ENCODE data around the gene TBX5. TPM values are rescaled to one million over a fixed set of nuclear protein-coding genes. Genes with fewer than 3 reads are reported as not detected.
A peak's percentile ranks its signal among the peaks of the same experiment; 100 is the strongest.
"Not testable (repeated sequence)": the region's sequence is repeated elsewhere in the genome, so short reads cannot be mapped to it uniquely, and the experiment has no call there.

Gene TBX5
- total and polyA plus RNA-seq, 9 donors = 0.11 to 4.7 (median 1.9) TPM

- H3K27me3 ChIP-seq (ENCODE audit: control insufficient read depth, insufficient read depth, low read length) = peaks cover 10% of the 10 kb centered on the region
- no peaks in the 10 kb centered on the region for H3K4me1 ChIP-seq (ENCODE audit: control insufficient read depth, insufficient read depth, low read length)
- peak; percentile 47 for DNase-seq
These were observed 21.2 kb downstream of the TBX5 start for GRCh38 chr12:114384739-114385138.

GRCh38 chr12:114381177-114381576, 24.8 kb downstream of the TBX5 start:
- Histone ChIP-seq H3K27ac (ENCODE audit: low read length) (no peak overlapping the region), H3K9me3 (replicated peaks; ENCODE audit: control insufficient read depth, low read depth, low read length) (no peaks in the 10 kb centered on the region), H3K36me3 (ENCODE audit: control insufficient read depth, insufficient read depth, low read length) (no peaks in the 10 kb centered on the region), H3K4me3 (ENCODE audit: low read length) (no peak overlapping the region), H3K4me1 (ENCODE audit: control insufficient read depth, insufficient read depth, low read length) (no peaks in the 10 kb centered on the region), H3K27me3 (ENCODE audit: control insufficient read depth, insufficient read depth, low read length) (peaks cover 14% of the 10 kb centered on the region)
- no CpG with 5 or more reads among the region's 2 CpGs for WGBS (ENCODE audit: insufficient coverage)
- DNase-seq = no peak

More at GRCh38 chr12:114384739-114385138, 21.2 kb downstream of the TBX5 start:
- no peak overlapping the region for H3K27ac ChIP-seq (ENCODE audit: low read length)
- no peaks in the 10 kb centered on the region for H3K36me3 ChIP-seq (ENCODE audit: control insufficient read depth, insufficient read depth, low read length)
- 45% methylated on average over 2 of the region's 4 CpGs for WGBS (ENCODE audit: insufficient coverage)
- no peaks in the 10 kb centered on the region for H3K9me3 ChIP-seq (replicated peaks; ENCODE audit: control insufficient read depth, low read depth, low read length)
- H3K4me3 ChIP-seq (ENCODE audit: low read length) = no peak overlapping the region

- H3K27me3 ChIP-seq (ENCODE audit: control insufficient read depth, insufficient read depth, low read length) = peaks cover 4% of the 10 kb centered on the region
- H3K9me3 ChIP-seq (replicated peaks; ENCODE audit: control insufficient read depth, low read depth, low read length) = no peaks in the 10 kb centered on the region
- DNase-seq = no peak
- H3K36me3 ChIP-seq (ENCODE audit: control insufficient read depth, insufficient read depth, low read length) = no peaks in the 10 kb centered on the region
- peaks cover 3% of the 10 kb centered on the region for H3K4me1 ChIP-seq (ENCODE audit: control insufficient read depth, insufficient read depth, low read length)
- H3K27ac ChIP-seq (ENCODE audit: low read length) = no peak overlapping the region
- no CpG with 5 or more reads among the region's 7 CpGs for WGBS (ENCODE audit: insufficient coverage)
- H3K4me3 ChIP-seq (ENCODE audit: low read length) = no peak overlapping the region
These were observed 34.2 kb downstream of the TBX5 start for GRCh38 chr12:114371733-114372132.

GRCh38 chr12:114371250-114371649, 34.7 kb downstream of the TBX5 start:
- Histone ChIP-seq H3K4me3 (ENCODE audit: low read length) (no peak overlapping the region), H3K9me3 (replicated peaks; ENCODE audit: control insufficient read depth, low read depth, low read length) (peaks cover under 1% of the 10 kb centered on the region), H3K27ac (ENCODE audit: low read length) (no peak overlapping the region), H3K4me1 (ENCODE audit: control insufficient read depth, insufficient read depth, low read length) (peaks cover 3% of the 10 kb centered on the region), H3K36me3 (ENCODE audit: control insufficient read depth, insufficient read depth, low read length) (no peaks in the 10 kb centered on the region), H3K27me3 (ENCODE audit: control insufficient read depth, insufficient read depth, low read length) (peaks cover 4% of the 10 kb centered on the region)
- no peak for DNase-seq
- 76% methylated on average over 3 of the region's 13 CpGs for WGBS (ENCODE audit: insufficient coverage)

- Histone ChIP-seq H3K4me3 (ENCODE audit: low read length) (no peak overlapping the region), H3K4me1 (ENCODE audit: control insufficient read depth, insufficient read depth, low read length) (peaks cover 3% of the 10 kb centered on the region), H3K27ac (ENCODE audit: low read length) (peak overlapping the region; percentile 78), H3K27me3 (ENCODE audit: control insufficient read depth, insufficient read depth, low read length) (peaks cover 4% of the 10 kb centered on the region), H3K9me3 (replicated peaks; ENCODE audit: control insufficient read depth, low read depth, low read length) (peaks cover 5% of the 10 kb centered on the region), H3K36me3 (ENCODE audit: control insufficient read depth, insufficient read depth, low read length) (peaks cover 4% of the 10 kb centered on the region)
- WGBS (ENCODE audit: insufficient coverage) = 33% methylated on average over 1 of the region's 8 CpGs
- DNase-seq = peak; percentile 87
These were observed 37.1 kb downstream of the TBX5 start for GRCh38 chr12:114368685-114369452.

- peaks cover 4% of the 10 kb centered on the region for H3K36me3 ChIP-seq (ENCODE audit: control insufficient read depth, insufficient read depth, low read length)
- WGBS (ENCODE audit: insufficient coverage) = 73% methylated on average over 2 of the region's 4 CpGs
- no peaks in the 10 kb centered on the region for H3K4me1 ChIP-seq (ENCODE audit: control insufficient read depth, insufficient read depth, low read length)
- peaks cover 2% of the 10 kb centered on the region for H3K27me3 ChIP-seq (ENCODE audit: control insufficient read depth, insufficient read depth, low read length)
- H3K9me3 ChIP-seq (replicated peaks; ENCODE audit: control insufficient read depth, low read depth, low read length) = peaks cover 5% of the 10 kb centered on the region
- no peak for DNase-seq
- H3K4me3 ChIP-seq (ENCODE audit: low read length) = no peak overlapping the region
- H3K27ac ChIP-seq (ENCODE audit: low read length) = no peak overlapping the region
These were observed 44.0 kb downstream of the TBX5 start for GRCh38 chr12:114361992-114362391.

- Histone ChIP-seq H3K9me3 (replicated peaks; ENCODE audit: control insufficient read depth, low read depth, low read length) (peaks cover 5% of the 10 kb centered on the region), H3K27ac (ENCODE audit: low read length) (no peak overlapping the region), H3K36me3 (ENCODE audit: control insufficient read depth, insufficient read depth, low read length) (peaks cover 4% of the 10 kb centered on the region), H3K4me1 (ENCODE audit: control insufficient read depth, insufficient read depth, low read length) (no peaks in the 10 kb centered on the region), H3K4me3 (ENCODE audit: low read length) (no peak overlapping the region), H3K27me3 (ENCODE audit: control insufficient read depth, insufficient read depth, low read length) (peaks cover 2% of the 10 kb centered on the region)
- WGBS (ENCODE audit: insufficient coverage) = 0% methylated on average over 1 of the region's 5 CpGs
- no peak for DNase-seq
These were observed 44.4 kb downstream of the TBX5 start for GRCh38 chr12:114361545-114361944.

- Histone ChIP-seq H3K4me1 (ENCODE audit: control insufficient read depth, insufficient read depth, low read length) (no peaks in the 10 kb centered on the region), H3K4me3 (ENCODE audit: low read length) (no peak overlapping the region)
- no peak for DNase-seq
These were observed 45.5 kb downstream of the TBX5 start for GRCh38 chr12:114360485-114360884.

GRCh38 chr12:114355389-114356088, 50.4 kb downstream of the TBX5 start:
- H3K27me3 ChIP-seq (ENCODE audit: control insufficient read depth, insufficient read depth, low read length) = peaks cover 2% of the 10 kb centered on the region
- no peaks in the 10 kb centered on the region for H3K4me1 ChIP-seq (ENCODE audit: control insufficient read depth, insufficient read depth, low read length)
- H3K27ac ChIP-seq (ENCODE audit: low read length) = no peak overlapping the region
- no peaks in the 10 kb centered on the region for H3K36me3 ChIP-seq (ENCODE audit: control insufficient read depth, insufficient read depth, low read length)
- H3K9me3 ChIP-seq (replicated peaks; ENCODE audit: control insufficient read depth, low read depth, low read length) = no peaks in the 10 kb centered on the region
- DNase-seq = no peak
- WGBS (ENCODE audit: insufficient coverage) = 69% methylated on average over 11 of the region's 16 CpGs
- H3K4me3 ChIP-seq (ENCODE audit: low read length) = no peak overlapping the region

More at GRCh38 chr12:114360485-114360884, 45.5 kb downstream of the TBX5 start:
- no peaks in the 10 kb centered on the region for H3K36me3 ChIP-seq (ENCODE audit: control insufficient read depth, insufficient read depth, low read length)
- no peak overlapping the region for H3K27ac ChIP-seq (ENCODE audit: low read length)
- no peaks in the 10 kb centered on the region for H3K9me3 ChIP-seq (replicated peaks; ENCODE audit: control insufficient read depth, low read depth, low read length)
- peaks cover 2% of the 10 kb centered on the region for H3K27me3 ChIP-seq (ENCODE audit: control insufficient read depth, insufficient read depth, low read length)

- H3K4me3 ChIP-seq (ENCODE audit: low read length); H3K27me3 ChIP-seq (ENCODE audit: control insufficient read depth, insufficient read depth, low read length); H3K36me3 ChIP-seq (ENCODE audit: control insufficient read depth, insufficient read depth, low read length); H3K9me3 ChIP-seq (replicated peaks; ENCODE audit: control insufficient read depth, low read depth, low read length); H3K4me1 ChIP-seq (ENCODE audit: control insufficient read depth, insufficient read depth, low read length); DNase-seq; H3K27ac ChIP-seq (ENCODE audit: low read length): not testable (repeated sequence)
- no CpG with 5 or more reads among the region's 7 CpGs for WGBS (ENCODE audit: insufficient coverage)
These were observed 56.7 kb downstream of the TBX5 start for GRCh38 chr12:114349239-114349638.
